NOMO-1 (cell line): ENCODE measurements around the gene B9D1.

ENCODE experiments used
- DNase-seq, 2 experiments: peaks; one replicate each; lab custom pipeline; 2025; ENCODE audit not compliant: unreplicated experiment in 2 of 2; lab: John Stamatoyannopoulos, UW

The B9D1 gene

GRCh38 chr17:19388791-19389785 is 26.6 kb upstream of the B9D1 start:
- DNase-seq: no peak

- DNase-seq: no peak
Measured at GRCh38 chr17:19387921-19388521, 25.5 kb upstream of the B9D1 start.

GRCh38 chr17:19386974-19387920 is 24.7 kb upstream of the B9D1 start, which contains the start of gene MFAP4:
Gene MFAP4, minus strand, starts transcription at chr17:19387190. Its CDS starts 35 bp downstream, at chr17:19387155.
- DNase-seq: peak in 1 of 2 experiments; percentile 51

GRCh38 chr17:19386051-19386929 is 23.8 kb upstream of the B9D1 start:
- DNase-seq: peak; percentile 85 to 92

- no peak for DNase-seq
Measured at GRCh38 chr17:19385521-19385983, 23.0 kb upstream of the B9D1 start.

- DNase-seq: no peak
Measured at GRCh38 chr17:19384723-19385391, 22.3 kb upstream of the B9D1 start.

- DNase-seq: no peak
Measured at GRCh38 chr17:19383681-19384470, 21.4 kb upstream of the B9D1 start.

- DNase-seq: no peak
Measured at GRCh38 chr17:19382531-19383444, 20.3 kb upstream of the B9D1 start.

GRCh38 chr17:19381741-19382444 is 19.4 kb upstream of the B9D1 start:
- DNase-seq: no peak

GRCh38 chr17:19381361-19381740 is 18.8 kb upstream of the B9D1 start:
- no peak for DNase-seq

- no peak for DNase-seq
Measured at GRCh38 chr17:19380481-19381301, 18.2 kb upstream of the B9D1 start.

- DNase-seq: no peak
Measured at GRCh38 chr17:19379361-19380065, 17.0 kb upstream of the B9D1 start.

GRCh38 chr17:19378416-19379360 is 16.2 kb upstream of the B9D1 start, which contains the start of gene MAPK7:
Gene MAPK7, plus strand, starts transcription at chr17:19378498. Its CDS starts 403 bp downstream, at chr17:19378901.
- no peak for DNase-seq
